ENCODE data around the gene ADAM12. TPM values are rescaled to one million over a fixed set of nuclear protein-coding genes. Genes with fewer than 3 reads are reported as not detected.

Gene ADAM12
- total and polyA plus RNA-seq, 10 of the 15 experiments (the other 5 are each of a cell fraction or from before 2014, with no cell fraction given) = under 0.01 to 0.62 (median 0.04) TPM; not detected in 5

- no peak overlapping the region for H2AFZ ChIP-seq (ENCODE audit: control insufficient read depth, low read depth, low read length)
- no peak for ATAC-seq
- H3K9me3 ChIP-seq (replicated peaks; ENCODE audit: control insufficient read depth, insufficient read depth, low read length) = no peaks in the 10 kb centered on the region
- ChIA-PET RAD21 (ENCODE audit: unreplicated experiment) (no interaction called here), CTCF (no interaction called here), POLR2A (no interaction called here), SMC1A (ENCODE audit: uncharacterized antibody, unreplicated experiment) (no interaction called here)
- 26% methylated on average over 8 of the region's 8 CpGs for WGBS (ENCODE audit: insufficient coverage, insufficient replicate concordance, low lambda C conversion rate, missing lambda C conversion rate)
- no peak overlapping the region for H3K4me3 ChIP-seq
- H3K27me3 ChIP-seq (replicated peaks in 1 of 2; ENCODE audit: control insufficient read depth in 2 of 2, insufficient read depth in 2 of 2, low read length in 1 of 2) = no peaks in the 10 kb centered on the region
- H3K4me1 ChIP-seq (ENCODE audit: control insufficient read depth, insufficient read depth, low read length) = no peaks in the 10 kb centered on the region
- intact Hi-C loops (cut with micrococcal nuclease; ENCODE audit: unreplicated experiment) (no loop called here), in situ Hi-C loops (cut with MboI) (no loop called here)
- H3K36me3 ChIP-seq (ENCODE audit: control insufficient read depth in 2 of 2, insufficient read depth in 2 of 2, low read length in 1 of 2) = no peaks in the 10 kb centered on the region
- H3K4me2 ChIP-seq (ENCODE audit: control insufficient read depth, insufficient read depth) = no peak overlapping the region
- H4K20me1 ChIP-seq (ENCODE audit: control insufficient read depth, insufficient read depth) = no peaks in the 10 kb centered on the region
- H3K9ac ChIP-seq (ENCODE audit: control insufficient read depth, insufficient read depth, low read length) = no peak overlapping the region
- FAIRE-seq = no peak
- no peak overlapping the region for H3K27ac ChIP-seq (ENCODE audit: control insufficient read depth, insufficient read depth)
- no peaks in the 10 kb centered on the region for H3K79me2 ChIP-seq (ENCODE audit: control insufficient read depth, insufficient read depth, low read length)
- no peak for DNase-seq (ENCODE audit: low read depth, low spot score)
- no peak for TF ChIP-seq GABPA (IDR thresholded peaks at IDR 0.05; ENCODE audit: low read depth)
- TF ChIP-seq POU2F2 (IDR thresholded peaks at IDR 0.05; ENCODE audit: borderline replicate concordance, low read depth, low read length) = no peak
- TF ChIP-seq IRF4 (IDR thresholded peaks at IDR 0.05; ENCODE audit: low read depth, low read length) = no peak
- TF ChIP-seq POLR2AphosphoS2 (IDR thresholded peaks at IDR 0.05; ENCODE audit: low read depth, low read length) = no peak
- TF ChIP-seq YY1 (IDR thresholded peaks at IDR 0.05; ENCODE audit: low read depth, low read length) = no peak
- no peak for TF ChIP-seq SKIL (IDR thresholded peaks at IDR 0.05; ENCODE audit: low read depth, poor library complexity, severe bottlenecking)
- TF ChIP-seq RAD51 (IDR thresholded peaks at IDR 0.05) = no peak
- no peak for TF ChIP-seq BRCA1 (IDR thresholded peaks at IDR 0.05; ENCODE audit: low read depth, low read length)
- TF ChIP-seq RCOR1 (conservative IDR thresholded peaks at IDR 0.05; ENCODE audit: low read depth, low read length) = no peak
- TF ChIP-seq MTA2 (IDR thresholded peaks at IDR 0.05; ENCODE audit: low read depth) = no peak
- no peak for TF ChIP-seq CEBPZ (IDR thresholded peaks at IDR 0.05; ENCODE audit: low read depth, low read length)
- TF ChIP-seq TCF3 (IDR thresholded peaks at IDR 0.05; ENCODE audit: borderline replicate concordance, insufficient read depth, low read depth, low read length) = no peak
- no peak for TF ChIP-seq PBX3 (IDR thresholded peaks at IDR 0.05; ENCODE audit: insufficient replicate concordance, low read depth, low read length)
- no peak for TF ChIP-seq IKZF1 (conservative IDR thresholded peaks at IDR 0.05)
- BruUV-seq (replicated peaks) = no TSS peak
Measured at GRCh38 chr10:126239844-126240243, 148.4 kb downstream of the ADAM12 start.

Measured in GM12878 (cell line).